H9 (cell line): ENCODE results near the gene NLRP12. TPM values are rescaled to one million over a fixed set of nuclear protein-coding genes. Genes with fewer than 3 reads are reported as not detected.

Source experiments
- DNase-seq: peaks from one replicate; pipeline ENCODE4 v3.0.0-alpha.2; 2017
- H2AFZ ChIP-seq: one replicate; pipeline ENCODE4 v1.6.1; 2013; ENCODE audit warnings: mild to moderate bottlenecking, low read length, control low read depth, moderate library complexity
- H2AK5ac ChIP-seq: 2 replicates; pipeline ENCODE4 v1.6.1; 2013; ENCODE audit warnings: low read length, control low read depth, mixed read lengths; ENCODE audit not compliant: insufficient read length
- H2BK120ac ChIP-seq: one replicate; pipeline ENCODE4 v1.6.1; 2013; ENCODE audit warnings: low read depth, mild to moderate bottlenecking, low read length, control low read depth, inconsistent platforms; ENCODE audit not compliant: poor library complexity, severe bottlenecking
- H2BK12ac ChIP-seq: 2 replicates; pipeline ENCODE4 v1.6.1; 2013; ENCODE audit warnings: low read length, control low read depth, mixed read lengths, low read depth; ENCODE audit not compliant: insufficient read length
- H2BK15ac ChIP-seq: 2 replicates; pipeline ENCODE4 v1.6.1; 2013; ENCODE audit warnings: low read depth, low read length, control low read depth
- H2BK20ac ChIP-seq: one replicate; pipeline ENCODE4 v1.6.1; 2013; ENCODE audit warnings: low read depth, mild to moderate bottlenecking, low read length, control low read depth, inconsistent platforms; ENCODE audit not compliant: poor library complexity, severe bottlenecking
- H2BK5ac ChIP-seq: 2 replicates; pipeline ENCODE4 v1.6.1; 2013; ENCODE audit warnings: low read length, control low read depth, mixed read lengths; ENCODE audit not compliant: insufficient read length
- H3K14ac ChIP-seq: 2 replicates; pipeline ENCODE4 v1.6.1; 2013; ENCODE audit warnings: low read length, control low read depth; ENCODE audit not compliant: insufficient read depth
- H3K18ac ChIP-seq: 2 replicates; pipeline ENCODE4 v1.6.1; 2013; ENCODE audit warnings: low read depth, mild to moderate bottlenecking, mixed read lengths, low read length, control low read depth; ENCODE audit not compliant: insufficient read length
- H3K23ac ChIP-seq: 2 replicates; pipeline ENCODE4 v1.6.1; 2013; ENCODE audit warnings: low read length, control low read depth, mixed read lengths, low read depth; ENCODE audit not compliant: insufficient read length
- H3K23me2 ChIP-seq: 2 replicates; pipeline ENCODE4 v1.6.1; 2013; ENCODE audit warnings: low read depth, mild to moderate bottlenecking, mixed read lengths, low read length, control low read depth; ENCODE audit not compliant: insufficient read length, poor library complexity, severe bottlenecking
- H3K27ac ChIP-seq: 2 replicates; pipeline ENCODE4 v1.5.1; 2013; ENCODE audit warnings: low read length, control low read depth, mixed read lengths, low read depth; ENCODE audit not compliant: insufficient read length
- H3K27me3 ChIP-seq: 2 replicates; pipeline ENCODE4 v1.6.1; 2013; ENCODE audit warnings: low read length, control low read depth, inconsistent platforms; ENCODE audit not compliant: insufficient read depth
- H3K4ac ChIP-seq: 2 replicates; pipeline ENCODE4 v1.6.1; 2013; ENCODE audit warnings: low read depth, mild to moderate bottlenecking, control low read depth, inconsistent platforms, low read length, moderate library complexity
- H3K4me1 ChIP-seq: 2 replicates; pipeline ENCODE4 v1.6.1; 2013; ENCODE audit warnings: low read length, control low read depth, inconsistent platforms; ENCODE audit not compliant: insufficient read depth
- H3K4me2 ChIP-seq: 2 replicates; pipeline ENCODE4 v1.6.1; 2013; ENCODE audit warnings: low read length, control low read depth, mixed read lengths; ENCODE audit not compliant: insufficient read length, insufficient read depth
- H3K56ac ChIP-seq: 2 replicates; pipeline ENCODE4 v1.6.1; 2013; ENCODE audit warnings: low read depth, mild to moderate bottlenecking, mixed read lengths, low read length, control low read depth; ENCODE audit not compliant: insufficient read length
- H3K79me1 ChIP-seq: 2 replicates; pipeline ENCODE4 v1.6.1; 2013; ENCODE audit warnings: low read depth, mild to moderate bottlenecking, moderate library complexity, low read length, control low read depth, inconsistent platforms; ENCODE audit not compliant: insufficient read depth, poor library complexity, severe bottlenecking
- H3K79me2 ChIP-seq: 2 replicates; pipeline ENCODE4 v1.6.1; 2013; ENCODE audit warnings: low read length, control low read depth, inconsistent platforms; ENCODE audit not compliant: insufficient read depth
- H3K9ac ChIP-seq: 2 replicates; pipeline ENCODE4 v1.6.1; 2013; ENCODE audit warnings: low read length, control low read depth, mixed read lengths; ENCODE audit not compliant: insufficient read length; ENCODE audit errors: extremely low read depth
- H3K9me3 ChIP-seq: one replicate; pipeline ENCODE4 v1.6.1; 2013; ENCODE audit warnings: low read depth, low read length, inconsistent platforms; ENCODE audit not compliant: control insufficient read depth
- H3T11ph ChIP-seq: one replicate; pipeline ENCODE4 v1.6.1; 2013; ENCODE audit warnings: mild to moderate bottlenecking, low read length, control low read depth, inconsistent platforms
- H4K20me1 ChIP-seq: one replicate; pipeline ENCODE4 v1.6.1; 2013; ENCODE audit not compliant: control insufficient read depth, insufficient read length, insufficient read depth
- H4K5ac ChIP-seq: 2 replicates; pipeline ENCODE4 v1.6.1; 2013; ENCODE audit warnings: low read depth, mild to moderate bottlenecking, mixed read lengths, low read length, control low read depth; ENCODE audit not compliant: insufficient read length
- H4K8ac ChIP-seq: replicated peaks from 2 replicates; pipeline ENCODE4 v1.6.1; 2013; ENCODE audit warnings: low read length, control low read depth, mixed read lengths, low read depth; ENCODE audit not compliant: insufficient read length
- H4K91ac ChIP-seq: 2 replicates; pipeline ENCODE4 v1.6.1; 2013; ENCODE audit warnings: low read depth, mild to moderate bottlenecking, moderate library complexity, mixed read lengths, low read length, control low read depth; ENCODE audit not compliant: insufficient read length
- H3K27ac Mint-ChIP-seq, 3 experiments: 2 replicates in 2 of 3; 3 replicates in 1 of 3; pipeline ENCODE4 v1.8.0; 2020 to 2021; ENCODE audit warnings: mixed read lengths in 3 of 3, mild to moderate bottlenecking in 1 of 3, moderate library complexity in 1 of 3
- H3K27me3 Mint-ChIP-seq: 2 replicates; pipeline ENCODE4 v1.8.0; 2021; ENCODE audit warnings: low read depth, mild to moderate bottlenecking, moderate library complexity, mixed read lengths
- H3K36me3 Mint-ChIP-seq, 3 experiments: 2 replicates in 2 of 3; 3 replicates in 1 of 3; pipeline ENCODE4 v1.8.0; 2020 to 2021; ENCODE audit warnings: low read depth in 3 of 3, mixed read lengths in 3 of 3; ENCODE audit not compliant: insufficient read depth in 1 of 3
- H3K4me1 Mint-ChIP-seq, 2 experiments: 2 replicates each; pipeline ENCODE4 v1.8.0; 2020; ENCODE audit warnings: mixed read lengths in 2 of 2
- H3K4me3 Mint-ChIP-seq, 2 experiments: 2 replicates in 1 of 2; 3 replicates in 1 of 2; pipeline ENCODE4 v1.8.0; 2020 to 2021; ENCODE audit warnings: mild to moderate bottlenecking in 2 of 2, mixed read lengths in 2 of 2, moderate library complexity in 1 of 2
- H3K9me3 Mint-ChIP-seq, 2 experiments: 2 replicates in 1 of 2; 3 replicates in 1 of 2; pipeline ENCODE4 v1.8.0; 2020; ENCODE audit warnings: mild to moderate bottlenecking in 2 of 2, mixed read lengths in 2 of 2, moderate library complexity in 1 of 2
- CTCF ChIP-seq: fragments of 200-600 bp; sonication (generic); conservative IDR thresholded peaks from 3 replicates; pipeline ENCODE4 v1.8.0; 2021; ENCODE audit warnings: antibody characterized with exemption, mild to moderate bottlenecking
- WGBS: extraction: QIAGEN DNeasy Blood & Tissue Kit; methylation state at CpG from one replicate; pipeline ENCODE4 v1.1.7; 2013; ENCODE audit warnings: missing lambda C conversion rate, low lambda C conversion rate, mixed read lengths; ENCODE audit not compliant: insufficient read length; ENCODE audit errors: extremely low coverage; 5-methylcytosine and 5-hydroxymethylcytosine counted together
- total RNA-seq: library from RNA; stranded (reverse); gene quantifications from 2 replicates; pipeline ENCODE4 v1.2.1, GENCODE V29; 2021

Gene NLRP12
- total RNA-seq, 1 experiment from 2014 or later = 4.0 TPM

DNA sequence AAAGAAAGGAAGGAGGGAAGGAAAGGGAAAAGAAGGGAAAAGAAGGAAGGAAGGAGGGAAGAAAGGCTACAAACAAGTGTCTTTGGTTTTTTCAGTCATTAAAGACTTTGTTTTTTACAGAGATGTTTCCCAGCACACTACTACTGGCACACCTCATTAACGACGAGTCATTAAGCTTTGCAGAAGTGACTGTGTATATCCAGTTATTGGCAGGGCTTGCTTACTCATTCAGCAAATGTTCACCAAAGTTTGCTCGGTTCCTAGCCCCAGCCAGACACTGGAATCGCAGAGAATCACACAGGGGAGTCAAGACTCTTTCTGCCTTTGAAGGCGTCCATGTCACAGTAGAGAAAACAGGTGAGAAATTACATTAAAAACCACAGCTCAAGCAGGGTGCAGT is 4.3 kb downstream of the NLRP12 start:
- Mint-ChIP-seq H3K4me3 (no peak overlapping the region), H3K27ac (peak overlapping the region in 2 of 3 experiments; percentile 73 to 88; a peak in 2 of 7 replicates), H3K4me1 (peaks cover 8 to 10% of the 10 kb centered on the region in 2 experiments), H3K27me3 (no peaks in the 10 kb centered on the region; the same call in 1 of the 2 replicates), H3K36me3 (peaks cover 0 to 4% (median under 1%) of the 10 kb centered on the region in 3 experiments; a peak in 2 of 7 replicates), H3K9me3 (no peaks in the 10 kb centered on the region; a peak in 1 of 5 replicates)
- H2BK120ac ChIP-seq = no peak overlapping the region
- no peak overlapping the region for H3K23ac ChIP-seq
- H3K27ac ChIP-seq = no peak overlapping the region
- H2BK5ac ChIP-seq = no peak overlapping the region
- no peaks in the 10 kb centered on the region for H3K79me1 ChIP-seq
- H4K8ac ChIP-seq = no peak overlapping the region
- H4K20me1 ChIP-seq = no peaks in the 10 kb centered on the region
- TF ChIP-seq CTCF = no peak
- H3K4me1 ChIP-seq = no peaks in the 10 kb centered on the region
- no peak overlapping the region for H3K4me2 ChIP-seq
- no peak overlapping the region for H3K9ac ChIP-seq
- no peak overlapping the region for H3K4ac ChIP-seq
- WGBS = no CpG with 5 or more reads among the region's 5 CpGs
- H3K56ac ChIP-seq = no peak overlapping the region
- H2BK12ac ChIP-seq = no peak overlapping the region
- H3T11ph ChIP-seq = no peak overlapping the region
- no peak overlapping the region for H2AK5ac ChIP-seq
- no peak overlapping the region for H2BK15ac ChIP-seq
- H2AFZ ChIP-seq = no peak overlapping the region
- no peak overlapping the region for H4K91ac ChIP-seq
- DNase-seq = no peak
- H3K79me2 ChIP-seq = no peaks in the 10 kb centered on the region
- no peak overlapping the region for H4K5ac ChIP-seq
- H3K18ac ChIP-seq = no peak overlapping the region
- H2BK20ac ChIP-seq = no peak overlapping the region
- H3K27me3 ChIP-seq = no peaks in the 10 kb centered on the region
- H3K23me2 ChIP-seq = no peaks in the 10 kb centered on the region
- no peaks in the 10 kb centered on the region for H3K9me3 ChIP-seq
- H3K14ac ChIP-seq = no peak overlapping the region
